Measurements from ENCODE around the gene DUSP12.

DNA sequence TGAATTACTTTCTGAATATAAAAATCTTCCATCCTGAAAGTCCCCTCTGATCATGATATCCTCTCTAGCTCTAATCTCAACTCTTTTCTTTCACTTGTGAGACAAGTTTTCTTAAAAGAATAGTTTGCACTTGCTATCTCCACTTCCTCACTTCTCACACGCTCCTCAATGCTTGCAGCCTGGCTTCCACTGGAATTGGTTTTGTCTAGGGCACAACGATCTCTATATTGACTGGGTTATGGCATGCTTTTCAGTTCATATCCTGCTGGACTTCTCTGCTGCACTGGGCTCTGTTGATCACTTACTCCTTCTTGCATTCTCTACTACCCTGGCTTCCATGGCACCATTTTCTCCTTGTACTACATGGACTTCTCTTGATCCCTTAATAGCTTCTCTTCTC lies 42.1 kb upstream of the DUSP12 start:
- TF ChIP-seq, protein P1, sequence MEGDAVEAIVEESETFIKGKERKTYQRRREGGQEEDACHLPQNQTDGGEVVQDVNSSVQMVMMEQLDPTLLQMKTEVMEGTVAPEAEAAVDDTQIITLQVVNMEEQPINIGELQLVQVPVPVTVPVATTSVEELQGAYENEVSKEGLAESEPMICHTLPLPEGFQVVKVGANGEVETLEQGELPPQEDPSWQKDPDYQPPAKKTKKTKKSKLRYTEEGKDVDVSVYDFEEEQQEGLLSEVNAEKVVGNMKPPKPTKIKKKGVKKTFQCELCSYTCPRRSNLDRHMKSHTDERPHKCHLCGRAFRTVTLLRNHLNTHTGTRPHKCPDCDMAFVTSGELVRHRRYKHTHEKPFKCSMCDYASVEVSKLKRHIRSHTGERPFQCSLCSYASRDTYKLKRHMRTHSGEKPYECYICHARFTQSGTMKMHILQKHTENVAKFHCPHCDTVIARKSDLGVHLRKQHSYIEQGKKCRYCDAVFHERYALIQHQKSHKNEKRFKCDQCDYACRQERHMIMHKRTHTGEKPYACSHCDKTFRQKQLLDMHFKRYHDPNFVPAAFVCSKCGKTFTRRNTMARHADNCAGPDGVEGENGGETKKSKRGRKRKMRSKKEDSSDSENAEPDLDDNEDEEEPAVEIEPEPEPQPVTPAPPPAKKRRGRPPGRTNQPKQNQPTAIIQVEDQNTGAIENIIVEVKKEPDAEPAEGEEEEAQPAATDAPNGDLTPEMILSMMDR (IDR thresholded peaks at IDR 0.05; ENCODE audit: low read depth, low read length): no peak
- TF ChIP-seq EZH2phosphoT487 (IDR thresholded peaks at IDR 0.05; ENCODE audit: low read depth): no peak
